Spinal cord (tissue), 10 donors: Measurements from ENCODE around the gene ASIC2. TPM values are rescaled to one million over a fixed set of nuclear protein-coding genes. Genes with fewer than 3 reads are reported as not detected.

Experiments
- DNase-seq, 6 donors: peaks; one replicate each; pipeline versions ENCODE4 v3.0.0 to v3.0.0-alpha.2; 2013 to 2015; ENCODE audit warnings: low spot score in 6 of 6, low read depth in 4 of 6
- H3K27ac ChIP-seq: one replicate; pipeline ENCODE4 v1.5.1; 2013; ENCODE audit warnings: low read depth, low read length, control low read depth
- H3K27me3 ChIP-seq: one replicate; pipeline ENCODE4 v1.6.1; 2013; ENCODE audit warnings: low read length; ENCODE audit not compliant: control insufficient read depth, insufficient read depth
- H3K36me3 ChIP-seq: one replicate; pipeline ENCODE4 v1.6.1; 2013; ENCODE audit warnings: low read length; ENCODE audit not compliant: control insufficient read depth, insufficient read depth
- H3K4me1 ChIP-seq: one replicate; pipeline ENCODE4 v1.6.1; 2013; ENCODE audit warnings: low read length; ENCODE audit not compliant: control insufficient read depth, insufficient read depth
- H3K4me3 ChIP-seq: one replicate; pipeline ENCODE4 v1.5.1; 2013; ENCODE audit warnings: low read depth, low read length, control low read depth
- H3K9me3 ChIP-seq: one replicate; pipeline ENCODE4 v1.6.1; 2013; ENCODE audit warnings: low read length; ENCODE audit not compliant: control insufficient read depth, insufficient read depth
- WGBS: methylation state at CpG from one replicate; pipeline ENCODE4 v1.1.5; 2013; ENCODE audit warnings: missing lambda C conversion rate; ENCODE audit not compliant: insufficient coverage; 5-methylcytosine and 5-hydroxymethylcytosine counted together
- polyA plus RNA-seq, 2 donors: library from polyadenylated mRNA; unstranded; fragments of 120-200 nt; gene quantifications; one replicate each; pipeline ENCODE4 v1.2.1, GENCODE V29; 2013; ENCODE audit not compliant: insufficient read length in 2 of 2
- total RNA-seq, 2 donors: library from RNA; depleted of rRNA in 1 of 2; stranded (reverse); fragments of 120-200 nt in 1 of 2; fragments of >200 nt in 1 of 2; gene quantifications; one replicate each; pipeline versions ENCODE4 v1.2.3 to v1.2.4, GENCODE V29; 2013 to 2014
- donor health status: healthy.

Gene ASIC2
- total and polyA plus RNA-seq, 4 donors, result 6.7 to 44.2 (median 31.7) TPM

DNA sequence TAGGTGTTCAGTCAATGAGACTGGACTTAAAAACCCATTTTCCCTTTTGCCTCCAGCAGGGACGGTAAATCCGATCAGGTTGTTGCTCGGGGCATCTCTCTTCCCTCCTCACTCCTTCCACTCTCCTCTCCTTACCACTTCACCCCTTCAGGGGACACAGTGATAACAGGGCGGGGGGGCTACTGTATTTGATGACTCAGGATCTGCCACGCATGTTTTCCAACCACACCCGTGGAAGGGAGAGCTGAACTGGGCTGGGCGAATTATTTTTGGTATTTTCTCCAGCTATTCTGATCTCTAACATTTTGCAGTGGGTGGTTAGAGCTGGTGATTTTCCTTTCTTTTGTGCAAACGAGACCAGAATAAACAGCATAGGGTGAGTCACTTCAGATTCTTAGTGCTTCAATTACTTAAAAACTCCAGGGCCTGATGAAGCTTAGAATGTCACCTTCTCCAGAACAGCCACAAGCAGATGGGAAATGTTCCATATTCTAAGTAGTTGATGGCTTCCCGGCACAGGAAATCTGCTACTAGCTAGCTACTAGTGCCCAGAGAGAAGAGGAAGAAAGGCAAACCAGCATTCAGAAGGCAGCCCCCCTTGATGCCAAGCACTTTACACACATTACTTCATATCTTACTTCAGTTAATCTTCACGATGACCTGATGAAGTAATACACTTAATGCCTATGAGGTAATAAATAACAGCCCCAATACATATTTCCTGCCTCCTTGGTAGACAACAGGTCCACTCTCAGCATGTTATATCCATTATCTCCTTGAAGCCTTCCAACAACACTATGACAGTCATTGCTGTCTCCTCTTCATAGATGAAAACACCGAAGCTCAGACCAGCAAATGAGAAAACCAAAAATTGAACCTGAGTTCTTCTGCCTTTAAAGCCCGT, 74.1 kb downstream of the ASIC2 start:
- WGBS, result 89% methylated on average over 5 of the region's 12 CpGs

DNA sequence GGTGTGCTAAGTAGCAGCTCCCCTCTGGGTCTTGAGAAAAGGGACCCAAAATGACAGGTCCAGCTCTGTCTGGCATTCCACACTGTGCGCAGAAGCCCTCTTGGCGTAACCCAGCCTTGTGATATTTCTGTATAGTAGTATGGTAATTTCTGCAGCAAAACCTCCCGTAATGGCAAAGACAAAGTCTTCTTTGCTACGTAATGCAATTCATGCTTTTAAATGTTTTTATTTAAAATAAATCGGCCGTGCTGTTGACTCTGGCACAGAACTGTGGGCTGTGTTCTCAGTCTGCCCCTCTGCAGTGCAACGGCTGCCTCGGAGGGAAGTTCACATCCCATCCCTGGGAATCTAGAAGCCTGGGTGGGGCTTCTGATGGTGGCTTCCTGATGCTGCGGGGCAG, 75.2 kb downstream of the ASIC2 start:
- Histone ChIP-seq H3K9me3 (no peaks in the 10 kb centered on the region), H3K4me1 (no peaks in the 10 kb centered on the region), H3K27me3 (no peaks in the 10 kb centered on the region), H3K27ac (no peak overlapping the region), H3K36me3 (no peaks in the 10 kb centered on the region), H3K4me3 (no peak overlapping the region)
- WGBS, result 63% methylated on average over 7 of the region's 9 CpGs
- DNase-seq, result peak in 1 of 6 donors; percentile 72

More for the DNA sequence above, 74.1 kb downstream of the ASIC2 start:
- Histone ChIP-seq H3K36me3 (no peaks in the 10 kb centered on the region), H3K27me3 (no peaks in the 10 kb centered on the region), H3K4me1 (no peaks in the 10 kb centered on the region), H3K4me3 (no peak overlapping the region), H3K27ac (no peak overlapping the region), H3K9me3 (no peaks in the 10 kb centered on the region)
- DNase-seq, result peak in 2 of 6 donors; percentile 45 to 65

GRCh38 chr17:33214996-33215395, 78.1 kb downstream of the ASIC2 start:
- H3K4me3 ChIP-seq, result no peak overlapping the region
- peak in 1 of 6 donors; percentile 70 for DNase-seq
- H3K27me3 ChIP-seq, result no peaks in the 10 kb centered on the region
- H3K9me3 ChIP-seq, result no peaks in the 10 kb centered on the region
- no peaks in the 10 kb centered on the region for H3K36me3 ChIP-seq
- H3K27ac ChIP-seq, result no peak overlapping the region
- WGBS, result no CpG with 5 or more reads among the region's 2 CpGs
- no peaks in the 10 kb centered on the region for H3K4me1 ChIP-seq

- peaks cover 3% of the 10 kb centered on the region for H3K4me1 ChIP-seq
- 89% methylated on average over 1 of the region's 2 CpGs for WGBS
- H3K9me3 ChIP-seq, result no peaks in the 10 kb centered on the region
- H3K4me3 ChIP-seq, result no peak overlapping the region
- H3K27me3 ChIP-seq, result no peaks in the 10 kb centered on the region
- no peaks in the 10 kb centered on the region for H3K36me3 ChIP-seq
- H3K27ac ChIP-seq, result no peak overlapping the region
- DNase-seq, result peak in 1 of 6 donors; percentile 69
Observed at GRCh38 chr17:33210285-33210684, 82.8 kb downstream of the ASIC2 start.

GRCh38 chr17:33209671-33210070, 83.4 kb downstream of the ASIC2 start:
- Histone ChIP-seq H3K4me1 (peaks cover 3% of the 10 kb centered on the region), H3K27me3 (no peaks in the 10 kb centered on the region), H3K4me3 (no peak overlapping the region), H3K36me3 (no peaks in the 10 kb centered on the region), H3K27ac (no peak overlapping the region), H3K9me3 (no peaks in the 10 kb centered on the region)
- no peak for DNase-seq
- WGBS, result 89% methylated on average over 1 of the region's 2 CpGs

DNA sequence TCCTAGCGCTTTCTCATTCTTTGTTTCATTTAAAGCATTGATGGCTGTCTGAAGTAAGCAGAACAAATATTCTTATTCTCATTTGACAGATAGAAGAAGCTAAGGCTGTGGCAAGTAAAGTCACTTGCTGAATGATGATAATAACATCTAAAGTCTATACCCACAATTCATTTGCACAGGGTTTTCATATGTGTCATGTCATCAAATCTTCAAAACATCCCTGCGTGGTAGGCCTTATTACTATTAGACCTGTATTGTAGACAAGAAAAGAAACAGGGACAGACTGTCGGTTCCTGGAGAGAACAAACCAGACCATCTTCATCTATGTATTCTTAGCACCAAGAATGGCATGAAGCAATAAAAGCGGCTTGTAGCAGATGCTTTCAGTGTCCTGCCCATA, 85.9 kb downstream of the ASIC2 start:
- DNase-seq, result no peak
- 93% methylated on average over 2 of the region's 4 CpGs for WGBS
- Histone ChIP-seq H3K9me3 (no peaks in the 10 kb centered on the region), H3K27ac (no peak overlapping the region), H3K4me1 (peaks cover 9% of the 10 kb centered on the region), H3K36me3 (no peaks in the 10 kb centered on the region), H3K27me3 (no peaks in the 10 kb centered on the region), H3K4me3 (no peak overlapping the region)

DNA sequence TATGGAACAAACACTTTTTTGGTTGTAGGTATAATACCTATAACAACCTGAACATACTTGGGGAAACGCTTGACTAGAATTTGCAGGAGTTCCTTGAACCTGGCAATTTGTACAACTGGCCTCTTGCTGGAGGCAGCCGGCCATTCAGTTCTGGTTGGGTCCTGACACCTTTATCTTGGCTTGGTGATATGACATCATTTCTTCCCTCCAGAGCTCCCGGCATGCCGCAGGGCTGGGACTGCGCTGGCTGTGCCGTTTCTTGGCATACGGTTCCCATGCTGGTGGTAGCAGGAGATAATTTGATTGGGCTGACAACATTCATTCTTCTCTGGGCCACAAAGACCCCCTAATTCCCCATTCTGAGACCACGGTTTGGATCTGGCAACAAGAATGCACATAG, 87.5 kb downstream of the ASIC2 start:
- 96% methylated on average over 3 of the region's 8 CpGs for WGBS
- no peaks in the 10 kb centered on the region for H3K9me3 ChIP-seq
- no peak overlapping the region for H3K4me3 ChIP-seq
- H3K27me3 ChIP-seq, result no peaks in the 10 kb centered on the region
- no peak for DNase-seq
- H3K4me1 ChIP-seq, result peaks cover 12% of the 10 kb centered on the region
- no peaks in the 10 kb centered on the region for H3K36me3 ChIP-seq
- H3K27ac ChIP-seq, result no peak overlapping the region

DNA sequence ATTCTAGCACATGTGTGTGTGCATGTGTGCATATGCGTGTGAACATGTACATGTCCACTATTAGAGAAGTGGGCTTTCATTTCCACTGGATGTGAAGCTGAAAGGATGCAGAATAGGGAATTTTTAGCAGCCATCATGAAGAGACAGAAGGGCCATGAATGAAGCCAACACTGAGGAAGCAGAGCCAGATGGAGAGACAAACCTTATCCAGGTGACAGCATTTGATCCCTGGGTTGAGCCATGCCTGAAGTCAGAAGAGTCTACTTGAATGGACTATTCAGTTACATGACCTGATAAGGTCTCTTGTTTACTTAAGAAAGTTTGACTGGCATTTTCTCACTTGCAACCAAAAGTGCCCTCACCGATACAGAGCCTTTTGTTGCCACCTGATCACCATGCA, 88.4 kb downstream of the ASIC2 start:
- no peak overlapping the region for H3K4me3 ChIP-seq
- 71% methylated on average over 2 of the region's 2 CpGs for whole genome bisulfite sequencing
- no peak overlapping the region for H3K27ac ChIP-seq

GRCh38 chr17:33204156-33204555, 88.9 kb downstream of the ASIC2 start:
- 90% methylated on average over 2 of the region's 3 CpGs for WGBS
- DNase-seq, result no peak
- Histone ChIP-seq H3K4me3 (no peak overlapping the region), H3K4me1 (peaks cover 12% of the 10 kb centered on the region), H3K27me3 (no peaks in the 10 kb centered on the region), H3K27ac (no peak overlapping the region), H3K9me3 (no peaks in the 10 kb centered on the region), H3K36me3 (no peaks in the 10 kb centered on the region)

More for the DNA sequence above, 88.4 kb downstream of the ASIC2 start:
- no peaks in the 10 kb centered on the region for H3K27me3 ChIP-seq
- no peak for DNase-seq
- no peaks in the 10 kb centered on the region for H3K36me3 ChIP-seq
- peaks cover 12% of the 10 kb centered on the region for H3K4me1 ChIP-seq
- H3K9me3 ChIP-seq, result no peaks in the 10 kb centered on the region
